Keratinocyte (primary cell): ENCODE data around the gene MAP7D3. TPM values are rescaled to one million over a fixed set of nuclear protein-coding genes. Genes with fewer than 3 reads are reported as not detected.

Experiments
- DNase-seq: peaks from one replicate; pipeline ENCODE4 v3.0.0-alpha.2; 2011; ENCODE audit warnings: low read depth, missing footprints, low spot score
- FAIRE-seq: peaks from 2 replicates; lab custom pipeline; 2011; peaks lifted over from hg19 to GRCh38; lab: Jason Lieb, UNC
- H2AFZ ChIP-seq: 2 replicates; pipeline ENCODE4 v1.6.0; 2012; ENCODE audit warnings: low read length, control low read depth, inconsistent platforms; ENCODE audit not compliant: control insufficient read depth
- H3K27ac ChIP-seq: 2 replicates; pipeline ENCODE4 v1.5.1; 2011; ENCODE audit warnings: low read length; ENCODE audit not compliant: control insufficient read depth, insufficient read depth
- H3K27me3 ChIP-seq: 3 replicates; pipeline ENCODE4 v1.6.0; 2011; ENCODE audit warnings: low read length; ENCODE audit not compliant: control insufficient read depth, insufficient read depth; ENCODE audit errors: extremely low read depth
- H3K36me3 ChIP-seq, 2 experiments: 2 replicates in 1 of 2; 3 replicates in 1 of 2; pipeline ENCODE4 v1.5.1; 2011; ENCODE audit warnings: low read length in 2 of 2, mild to moderate bottlenecking in 1 of 2; ENCODE audit not compliant: control insufficient read depth in 2 of 2, insufficient read depth in 2 of 2; ENCODE audit errors: extremely low read depth in 1 of 2
- H3K4me1 ChIP-seq: 3 replicates; pipeline ENCODE4 v1.5.1; 2011; ENCODE audit warnings: low read length; ENCODE audit not compliant: control insufficient read depth, insufficient read depth; ENCODE audit errors: extremely low read depth
- H3K4me2 ChIP-seq: 3 replicates; pipeline ENCODE4 v1.6.0; 2011; ENCODE audit warnings: low read depth, low read length; ENCODE audit not compliant: control insufficient read depth, insufficient read depth; ENCODE audit errors: extremely low read depth
- H3K4me3 ChIP-seq, 3 experiments: fragments of 200-600 bp in 1 of 3; sonication (generic) in 1 of 3; 2 replicates in 2 of 3; 3 replicates in 1 of 3; pipeline ENCODE4 v1.5.1; 2011 to 2016; ENCODE audit warnings: low read length in 3 of 3, mild to moderate bottlenecking in 3 of 3, control low read depth in 2 of 3, inconsistent platforms in 1 of 3, low read depth in 1 of 3, mixed read lengths in 1 of 3, mixed run types in 1 of 3, moderate library complexity in 1 of 3; ENCODE audit not compliant: control insufficient read depth in 2 of 3, insufficient read depth in 2 of 3; ENCODE audit errors: extremely low read depth in 1 of 3
- H3K79me2 ChIP-seq: 2 replicates; pipeline ENCODE4 v1.6.0; 2012; ENCODE audit warnings: low read length; ENCODE audit not compliant: control insufficient read depth, insufficient read depth
- H3K9ac ChIP-seq: 3 replicates; pipeline ENCODE4 v1.6.0; 2011; ENCODE audit warnings: low read length; ENCODE audit not compliant: control insufficient read depth, insufficient read depth; ENCODE audit errors: extremely low read depth
- H3K9me1 ChIP-seq: 3 replicates; pipeline ENCODE4 v1.6.0; 2011; ENCODE audit warnings: low read length; ENCODE audit not compliant: control insufficient read depth, insufficient read depth; ENCODE audit errors: extremely low read depth
- H3K9me3 ChIP-seq: 2 replicates; pipeline ENCODE4 v1.5.1; 2012; ENCODE audit warnings: low read depth, low read length; ENCODE audit not compliant: control insufficient read depth
- H4K20me1 ChIP-seq: 3 replicates; pipeline ENCODE4 v1.6.0; 2011; ENCODE audit warnings: low read length; ENCODE audit not compliant: control insufficient read depth, insufficient read depth; ENCODE audit errors: extremely low read depth
- EZH2 ChIP-seq: IDR thresholded peaks from one replicate; pipeline ENCODE4 v1.6.1; 2012; ENCODE audit warnings: inconsistent platforms, mild to moderate bottlenecking, low read length, moderate library complexity
- dilution Hi-C: fragments of 300-500 bp; cut with MboI; formaldehyde crosslinking; loops from one replicate; pipeline ENCODE4 v1.7.0; 2020; ENCODE audit warnings: low sequenced_read_pairs; ENCODE audit not compliant: extremely low pct_ligation_motif_present
- polyA plus RNA-seq, 5 experiments: library from polyadenylated mRNA; depleted of rRNA in 3 of 5; stranded (reverse) in 3 of 5; stranded (forward) in 1 of 5; unstranded in 1 of 5; fragments of >200 nt; gene quantifications; 1 replicate in 1 of 5; 2 replicates in 3 of 5; 3 replicates in 1 of 5; pipeline versions ENCODE4 v1.2.1 to v1.2.3, GENCODE V29; 2011 to 2012; ENCODE audit warnings: missing spikeins in 2 of 5, low read depth in 1 of 5, low replicate concordance in 1 of 5
- TF ChIP-seq, protein P1 (sequence below), 3 experiments: IDR thresholded peaks in 1 of 3; conservative IDR thresholded peaks in 1 of 3; optimal IDR thresholded peaks in 1 of 3; 2 replicates in 2 of 3; 3 replicates in 1 of 3; pipeline versions ENCODE3 to v1.5.1; 2011; ENCODE audit warnings: low read length in 3 of 3, mild to moderate bottlenecking in 3 of 3, moderate library complexity in 2 of 3, control low read depth in 1 of 3, inconsistent platforms in 1 of 3; ENCODE audit not compliant: insufficient read depth in 2 of 3; ENCODE audit errors: extremely low read depth in 1 of 3

The MAP7D3 gene
- polyA plus RNA-seq, 1 donor (not counting 4 experiments of a cell fraction or from before 2014, with no cell fraction given) = 13.6 TPM

DNA sequence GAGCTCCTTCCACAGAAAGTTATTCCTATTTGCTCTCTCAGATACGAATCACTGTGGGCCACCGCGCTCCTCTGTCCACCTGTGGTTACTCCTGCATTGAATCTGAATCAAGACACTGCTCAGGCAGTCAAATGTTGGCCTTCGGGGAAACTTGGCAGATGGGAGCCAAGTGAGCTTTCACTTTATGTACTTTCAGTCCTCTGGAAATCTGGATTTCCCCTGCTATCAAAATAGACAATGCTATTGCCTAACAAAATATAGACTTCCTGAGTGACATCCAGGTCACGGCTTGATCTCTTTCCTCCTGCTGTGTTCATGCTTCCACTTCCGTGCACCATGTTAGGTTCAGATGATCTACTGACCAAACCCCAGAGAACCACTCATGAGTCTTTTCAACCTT, 60.0 kb downstream of the MAP7D3 start:
- dilution Hi-C loops = no loop called here
- no peaks in the 10 kb centered on the region for H3K36me3 ChIP-seq
- DNase-seq (no peak), FAIRE-seq (no peak)
- no peak overlapping the region for H2AFZ ChIP-seq
- no peak overlapping the region for H3K9ac ChIP-seq
- no peaks in the 10 kb centered on the region for H3K9me1 ChIP-seq
- H3K27ac ChIP-seq = no peak overlapping the region
- no peak for TF ChIP-seq EZH2
- TF ChIP-seq, protein P1, sequence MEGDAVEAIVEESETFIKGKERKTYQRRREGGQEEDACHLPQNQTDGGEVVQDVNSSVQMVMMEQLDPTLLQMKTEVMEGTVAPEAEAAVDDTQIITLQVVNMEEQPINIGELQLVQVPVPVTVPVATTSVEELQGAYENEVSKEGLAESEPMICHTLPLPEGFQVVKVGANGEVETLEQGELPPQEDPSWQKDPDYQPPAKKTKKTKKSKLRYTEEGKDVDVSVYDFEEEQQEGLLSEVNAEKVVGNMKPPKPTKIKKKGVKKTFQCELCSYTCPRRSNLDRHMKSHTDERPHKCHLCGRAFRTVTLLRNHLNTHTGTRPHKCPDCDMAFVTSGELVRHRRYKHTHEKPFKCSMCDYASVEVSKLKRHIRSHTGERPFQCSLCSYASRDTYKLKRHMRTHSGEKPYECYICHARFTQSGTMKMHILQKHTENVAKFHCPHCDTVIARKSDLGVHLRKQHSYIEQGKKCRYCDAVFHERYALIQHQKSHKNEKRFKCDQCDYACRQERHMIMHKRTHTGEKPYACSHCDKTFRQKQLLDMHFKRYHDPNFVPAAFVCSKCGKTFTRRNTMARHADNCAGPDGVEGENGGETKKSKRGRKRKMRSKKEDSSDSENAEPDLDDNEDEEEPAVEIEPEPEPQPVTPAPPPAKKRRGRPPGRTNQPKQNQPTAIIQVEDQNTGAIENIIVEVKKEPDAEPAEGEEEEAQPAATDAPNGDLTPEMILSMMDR (optimal IDR thresholded peaks at IDR 0.05 in 1 of 3, IDR thresholded peaks at IDR 0.05 in 1 of 3, conservative IDR thresholded peaks at IDR 0.05 in 1 of 3; ENCODE audit: extremely low read depth in 1 of 3, insufficient read depth in 2 of 3, low read length in 3 of 3) = no peak
- peaks cover 4% of the 10 kb centered on the region for H3K79me2 ChIP-seq
- no peaks in the 10 kb centered on the region for H3K4me1 ChIP-seq
- H3K27me3 ChIP-seq = no peaks in the 10 kb centered on the region
- no peaks in the 10 kb centered on the region for H3K9me3 ChIP-seq
- no peaks in the 10 kb centered on the region for H4K20me1 ChIP-seq
- H3K4me3 ChIP-seq = no peak overlapping the region
- H3K4me2 ChIP-seq = no peak overlapping the region

DNA sequence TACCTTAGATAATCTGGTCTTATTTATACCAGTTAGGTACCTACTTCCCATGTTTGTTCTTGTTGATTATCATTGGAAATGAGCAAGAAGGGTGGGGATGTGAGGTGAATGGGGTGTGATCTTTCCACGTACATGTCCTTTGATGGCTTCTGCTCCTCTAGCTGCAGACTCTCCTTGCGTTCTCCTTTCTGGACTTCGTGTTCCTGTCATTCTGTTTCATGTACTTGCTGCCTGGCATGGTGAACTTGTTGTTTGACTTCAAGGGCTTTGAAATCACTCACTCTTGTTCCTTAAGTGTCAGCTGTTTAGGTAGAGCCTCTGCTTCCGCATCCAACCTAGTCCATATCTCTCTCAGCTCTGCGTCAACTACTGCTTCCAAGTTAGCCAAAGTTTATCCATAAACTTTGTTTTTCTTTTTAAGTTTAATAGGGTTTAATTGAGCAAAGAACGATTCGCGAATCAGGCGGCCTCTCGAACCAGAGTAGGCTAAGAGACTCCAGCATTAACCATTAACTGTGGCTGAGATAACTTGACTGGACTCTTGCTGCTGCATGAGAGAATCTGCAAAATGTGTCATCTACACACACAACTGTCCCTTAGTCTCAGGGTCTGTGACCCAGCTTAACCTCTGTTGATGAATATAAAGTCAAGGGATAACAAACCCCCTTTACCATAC, 61.0 kb downstream of the MAP7D3 start:
- DNase-seq (no peak), FAIRE-seq (no peak)
- H3K4me2 ChIP-seq = no peak overlapping the region
- no peak overlapping the region for H3K4me3 ChIP-seq
- H2AFZ ChIP-seq = no peak overlapping the region
- no peaks in the 10 kb centered on the region for H4K20me1 ChIP-seq
- dilution Hi-C loops = no loop called here
- H3K9me1 ChIP-seq = no peaks in the 10 kb centered on the region
- no peaks in the 10 kb centered on the region for H3K9me3 ChIP-seq
- TF ChIP-seq EZH2 = no peak
- TF ChIP-seq, protein P1 (optimal IDR thresholded peaks at IDR 0.05 in 1 of 3, IDR thresholded peaks at IDR 0.05 in 1 of 3, conservative IDR thresholded peaks at IDR 0.05 in 1 of 3; ENCODE audit: extremely low read depth in 1 of 3, insufficient read depth in 2 of 3, low read length in 3 of 3) = no peak
- no peaks in the 10 kb centered on the region for H3K36me3 ChIP-seq
- H3K79me2 ChIP-seq = peaks cover 4% of the 10 kb centered on the region
- no peaks in the 10 kb centered on the region for H3K4me1 ChIP-seq
- H3K27me3 ChIP-seq = no peaks in the 10 kb centered on the region
- H3K27ac ChIP-seq = no peak overlapping the region
- H3K9ac ChIP-seq = no peak overlapping the region
